Measurements from ENCODE around the gene IFI44.

IFI44 gene

GRCh38 chr1:78690516-78690915 is 40.9 kb downstream of the IFI44 start:
- Histone ChIP-seq H3F3A (ENCODE audit: insufficient read depth, low read length) (no peaks in the 10 kb centered on the region), H3K27me3 (ENCODE audit: insufficient read depth, low read length) (no peaks in the 10 kb centered on the region), H3K9ac (ENCODE audit: low read length) (no peak overlapping the region), H4K20me1 (ENCODE audit: insufficient read depth, low read length) (no peaks in the 10 kb centered on the region), H3K4me2 (ENCODE audit: low read length) (no peak overlapping the region), H3K9me3 (ENCODE audit: low read length) (no peaks in the 10 kb centered on the region), H3K27ac (ENCODE audit: low read depth, low read length, poor library complexity, severe bottlenecking) (no peak overlapping the region), H3K4me3 (ENCODE audit: low read depth, low read length, poor library complexity, severe bottlenecking) (no peak overlapping the region), H3K36me3 (ENCODE audit: insufficient read depth, low read length) (no peaks in the 10 kb centered on the region), H3K9me2 (ENCODE audit: low read depth, low read length) (no peaks in the 10 kb centered on the region), H3K4me1 (ENCODE audit: insufficient read depth, low read length, severe bottlenecking) (no peaks in the 10 kb centered on the region), H2AFZ (ENCODE audit: low read length) (no peak overlapping the region), H3K79me2 (ENCODE audit: insufficient read depth, low read length) (no peaks in the 10 kb centered on the region)
- TF ChIP-seq EZH2 (IDR thresholded peaks at IDR 0.05; ENCODE audit: borderline replicate concordance, low read length) = no peak

GRCh38 chr1:78691995-78692747 is 42.5 kb downstream of the IFI44 start:
- no peak overlapping the region for H3K9ac ChIP-seq (ENCODE audit: low read length)
- H3K4me1 ChIP-seq (ENCODE audit: insufficient read depth, low read length, severe bottlenecking) = no peaks in the 10 kb centered on the region
- no peak overlapping the region for H3K27ac ChIP-seq (ENCODE audit: low read depth, low read length, poor library complexity, severe bottlenecking)
- H3K27me3 ChIP-seq (ENCODE audit: insufficient read depth, low read length) = no peaks in the 10 kb centered on the region
- H4K20me1 ChIP-seq (ENCODE audit: insufficient read depth, low read length) = no peaks in the 10 kb centered on the region
- no peak overlapping the region for H3K4me2 ChIP-seq (ENCODE audit: low read length)
- no peaks in the 10 kb centered on the region for H3K9me3 ChIP-seq (ENCODE audit: low read length)
- no peaks in the 10 kb centered on the region for H3F3A ChIP-seq (ENCODE audit: insufficient read depth, low read length)
- H3K79me2 ChIP-seq (ENCODE audit: insufficient read depth, low read length) = no peaks in the 10 kb centered on the region
- H2AFZ ChIP-seq (ENCODE audit: low read length) = no peak overlapping the region
- H3K9me2 ChIP-seq (ENCODE audit: low read depth, low read length) = no peaks in the 10 kb centered on the region
- no peak overlapping the region for H3K4me3 ChIP-seq (ENCODE audit: low read depth, low read length, poor library complexity, severe bottlenecking)
- no peak for TF ChIP-seq EZH2 (IDR thresholded peaks at IDR 0.05; ENCODE audit: borderline replicate concordance, low read length)
- TF ChIP-seq, protein P1, sequence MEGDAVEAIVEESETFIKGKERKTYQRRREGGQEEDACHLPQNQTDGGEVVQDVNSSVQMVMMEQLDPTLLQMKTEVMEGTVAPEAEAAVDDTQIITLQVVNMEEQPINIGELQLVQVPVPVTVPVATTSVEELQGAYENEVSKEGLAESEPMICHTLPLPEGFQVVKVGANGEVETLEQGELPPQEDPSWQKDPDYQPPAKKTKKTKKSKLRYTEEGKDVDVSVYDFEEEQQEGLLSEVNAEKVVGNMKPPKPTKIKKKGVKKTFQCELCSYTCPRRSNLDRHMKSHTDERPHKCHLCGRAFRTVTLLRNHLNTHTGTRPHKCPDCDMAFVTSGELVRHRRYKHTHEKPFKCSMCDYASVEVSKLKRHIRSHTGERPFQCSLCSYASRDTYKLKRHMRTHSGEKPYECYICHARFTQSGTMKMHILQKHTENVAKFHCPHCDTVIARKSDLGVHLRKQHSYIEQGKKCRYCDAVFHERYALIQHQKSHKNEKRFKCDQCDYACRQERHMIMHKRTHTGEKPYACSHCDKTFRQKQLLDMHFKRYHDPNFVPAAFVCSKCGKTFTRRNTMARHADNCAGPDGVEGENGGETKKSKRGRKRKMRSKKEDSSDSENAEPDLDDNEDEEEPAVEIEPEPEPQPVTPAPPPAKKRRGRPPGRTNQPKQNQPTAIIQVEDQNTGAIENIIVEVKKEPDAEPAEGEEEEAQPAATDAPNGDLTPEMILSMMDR (IDR thresholded peaks at IDR 0.05; ENCODE audit: low read length) = no peak
- H3K36me3 ChIP-seq (ENCODE audit: insufficient read depth, low read length) = no peaks in the 10 kb centered on the region

GRCh38 chr1:78699813-78700212 is 50.2 kb downstream of the IFI44 start:
- H3K4me3 ChIP-seq (ENCODE audit: low read depth, low read length, poor library complexity, severe bottlenecking) = no peak overlapping the region
- H3K4me1 ChIP-seq (ENCODE audit: insufficient read depth, low read length, severe bottlenecking) = no peaks in the 10 kb centered on the region
- no peak overlapping the region for H3K9ac ChIP-seq (ENCODE audit: low read length)
- no peak overlapping the region for H3K4me2 ChIP-seq (ENCODE audit: low read length)
- no peaks in the 10 kb centered on the region for H3F3A ChIP-seq (ENCODE audit: insufficient read depth, low read length)
- H3K79me2 ChIP-seq (ENCODE audit: insufficient read depth, low read length) = no peaks in the 10 kb centered on the region
- H2AFZ ChIP-seq (ENCODE audit: low read length) = no peak overlapping the region
- TF ChIP-seq, protein P1 (IDR thresholded peaks at IDR 0.05; ENCODE audit: low read length) = no peak
- no peak for TF ChIP-seq EZH2 (IDR thresholded peaks at IDR 0.05; ENCODE audit: borderline replicate concordance, low read length)
- no peaks in the 10 kb centered on the region for H3K27me3 ChIP-seq (ENCODE audit: insufficient read depth, low read length)
- no peaks in the 10 kb centered on the region for H3K9me2 ChIP-seq (ENCODE audit: low read depth, low read length)
- no peaks in the 10 kb centered on the region for H4K20me1 ChIP-seq (ENCODE audit: insufficient read depth, low read length)
- no peak overlapping the region for H3K27ac ChIP-seq (ENCODE audit: low read depth, low read length, poor library complexity, severe bottlenecking)
- H3K36me3 ChIP-seq (ENCODE audit: insufficient read depth, low read length) = no peaks in the 10 kb centered on the region
- H3K9me3 ChIP-seq (ENCODE audit: low read length) = no peaks in the 10 kb centered on the region

- Histone ChIP-seq H3K79me2 (ENCODE audit: insufficient read depth, low read length) (no peaks in the 10 kb centered on the region), H3K4me3 (ENCODE audit: low read depth, low read length, poor library complexity, severe bottlenecking) (no peak overlapping the region), H3F3A (ENCODE audit: insufficient read depth, low read length) (no peaks in the 10 kb centered on the region), H3K4me2 (ENCODE audit: low read length) (no peak overlapping the region), H3K9ac (ENCODE audit: low read length) (no peak overlapping the region), H3K4me1 (ENCODE audit: insufficient read depth, low read length, severe bottlenecking) (no peaks in the 10 kb centered on the region), H3K36me3 (ENCODE audit: insufficient read depth, low read length) (no peaks in the 10 kb centered on the region), H2AFZ (ENCODE audit: low read length) (no peak overlapping the region), H3K9me3 (ENCODE audit: low read length) (no peaks in the 10 kb centered on the region), H3K27ac (ENCODE audit: low read depth, low read length, poor library complexity, severe bottlenecking) (no peak overlapping the region), H3K27me3 (ENCODE audit: insufficient read depth, low read length) (no peaks in the 10 kb centered on the region), H4K20me1 (ENCODE audit: insufficient read depth, low read length) (no peaks in the 10 kb centered on the region), H3K9me2 (ENCODE audit: low read depth, low read length) (no peaks in the 10 kb centered on the region)
- TF ChIP-seq, protein P1 (IDR thresholded peaks at IDR 0.05; ENCODE audit: low read length) = no peak
- no peak for TF ChIP-seq EZH2 (IDR thresholded peaks at IDR 0.05; ENCODE audit: borderline replicate concordance, low read length)
Observed at GRCh38 chr1:78702426-78702825, 52.8 kb downstream of the IFI44 start.
